Suppressor macrophage treated with lipopolysaccharide for 1 hour (primary cell): ENCODE results near the gene MACROD1.
A peak's percentile ranks its signal among the peaks of the same experiment; 100 is the strongest.

Source experiments
- DNase-seq, 3 donors: peaks; one replicate each; pipeline ENCODE4 v3.0.0-alpha.2; 2020 to 2022

Gene MACROD1

DNA sequence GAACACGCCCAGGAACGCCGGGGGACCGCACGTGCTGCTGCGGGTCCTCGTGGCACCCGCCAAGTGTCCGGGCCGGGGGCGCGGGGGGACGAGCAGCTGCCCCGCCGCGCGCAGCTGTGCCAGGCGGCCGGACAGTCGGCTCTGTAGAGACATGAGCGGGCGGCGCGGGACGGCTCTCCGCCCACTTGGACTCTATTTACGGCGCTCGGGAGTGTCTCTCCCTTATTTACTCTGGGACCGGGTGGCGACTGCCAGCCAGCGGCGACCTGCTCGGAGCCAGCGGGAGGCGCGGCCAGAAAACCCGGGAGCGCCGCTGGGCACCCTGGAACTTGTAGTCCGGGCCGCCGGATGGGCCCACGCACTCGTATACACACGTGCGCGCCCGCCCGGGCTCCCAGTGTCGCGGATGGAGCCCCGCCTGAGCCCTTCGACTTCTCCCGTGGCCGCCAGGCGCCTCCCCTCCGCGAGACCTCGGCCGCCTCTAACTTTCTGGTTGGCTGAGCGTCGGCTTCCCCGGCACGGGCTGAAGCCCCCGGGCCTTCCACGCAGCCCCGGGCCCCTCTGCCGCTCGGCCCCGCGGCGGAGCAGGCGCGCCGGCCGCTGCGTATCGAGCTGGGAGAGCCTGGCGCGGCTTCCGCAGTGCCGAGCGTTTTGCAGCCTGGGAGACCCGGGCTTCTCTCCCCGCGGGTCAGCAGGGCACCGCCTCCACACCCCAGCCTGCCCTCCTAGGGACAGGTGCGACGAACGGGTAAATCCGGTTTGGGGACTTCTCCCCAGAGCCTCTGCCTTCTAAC lies at the start of gene MACROD1:
Gene MACROD1, minus strand, starts transcription at position 272 of the 794 bp plus-strand sequence. Its CDS starts 119 bp downstream, at position 153.
- peak; percentile 85 to 95 (median 92) for DNase-seq

DNA sequence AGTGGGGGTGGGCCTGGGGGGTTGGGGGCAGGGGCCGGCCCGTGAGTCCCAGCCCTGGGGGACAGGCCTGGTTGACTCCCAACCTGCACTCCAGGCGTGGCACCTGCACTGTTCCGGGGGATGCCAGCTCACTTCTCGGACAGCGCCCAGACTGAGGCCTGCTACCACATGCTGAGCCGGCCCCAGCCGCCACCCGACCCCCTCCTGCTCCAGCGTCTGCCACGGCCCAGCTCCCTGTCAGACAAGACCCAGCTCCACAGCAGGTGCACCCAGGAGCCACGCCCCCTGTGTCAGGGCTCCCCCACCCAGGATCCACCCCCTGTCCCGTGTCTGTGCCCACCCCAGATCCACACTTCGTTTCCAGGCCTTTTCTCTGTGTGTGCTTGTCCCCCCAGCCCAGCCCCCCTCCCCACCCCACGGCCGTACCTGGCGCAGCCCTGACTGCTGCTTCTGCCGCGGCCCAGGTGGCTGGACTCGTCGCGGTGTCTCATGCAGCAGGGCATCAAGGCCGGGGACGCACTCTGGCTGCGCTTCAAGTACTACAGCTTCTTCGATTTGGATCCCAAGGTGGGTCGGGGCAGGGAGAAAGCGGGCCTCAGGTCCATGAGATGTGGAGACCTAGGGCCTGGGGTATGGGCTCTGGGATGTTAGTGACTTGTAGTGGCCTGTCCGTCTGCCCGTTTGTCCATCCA lies 45.4 kb upstream of the MACROD1 start:
- DNase-seq = no peak

GRCh38 chr11:64210301-64211020 lies 44.5 kb upstream of the MACROD1 start:
- no peak for DNase-seq

- DNase-seq = no peak
Measured at GRCh38 chr11:64209563-64209843, 43.6 kb upstream of the MACROD1 start.

DNA sequence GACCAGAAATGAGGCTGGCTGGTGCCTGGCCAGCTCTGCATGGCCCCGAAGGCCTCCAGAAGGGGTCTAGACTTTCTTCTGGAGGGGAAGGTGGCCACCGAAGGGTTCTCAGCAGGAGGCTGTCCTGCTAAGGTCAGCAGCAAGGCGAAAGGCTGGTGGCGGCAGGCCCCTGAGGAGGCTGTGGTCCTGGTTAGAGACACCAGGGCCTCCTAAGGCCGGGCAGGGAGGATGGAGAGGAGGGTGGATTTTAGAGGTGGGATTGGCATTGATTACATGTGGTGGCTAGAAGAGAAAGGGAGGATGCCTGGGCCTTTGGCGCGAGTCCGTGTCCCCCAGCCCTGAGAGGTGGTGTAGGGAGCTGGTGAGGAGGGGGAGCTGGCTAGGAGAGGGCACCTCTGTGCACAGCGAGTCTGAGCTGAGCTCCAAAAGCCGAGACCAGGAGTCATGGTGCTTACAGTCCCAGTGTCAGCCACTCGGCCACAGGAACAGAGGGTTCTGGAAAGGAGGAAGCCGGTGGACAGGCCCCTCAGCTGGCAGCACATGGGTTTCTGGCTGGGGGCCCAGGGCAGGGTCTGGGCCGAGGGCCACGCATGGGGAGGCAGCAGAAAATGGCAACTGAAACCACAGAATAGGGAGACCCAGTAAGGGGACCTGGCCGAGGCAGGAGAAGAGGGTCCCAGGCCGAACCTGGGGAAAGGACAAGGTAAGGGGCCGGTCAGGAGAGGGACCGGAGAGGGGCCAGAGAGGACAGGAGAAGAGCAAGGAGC lies 43.1 kb upstream of the MACROD1 start:
- DNase-seq = no peak

DNA sequence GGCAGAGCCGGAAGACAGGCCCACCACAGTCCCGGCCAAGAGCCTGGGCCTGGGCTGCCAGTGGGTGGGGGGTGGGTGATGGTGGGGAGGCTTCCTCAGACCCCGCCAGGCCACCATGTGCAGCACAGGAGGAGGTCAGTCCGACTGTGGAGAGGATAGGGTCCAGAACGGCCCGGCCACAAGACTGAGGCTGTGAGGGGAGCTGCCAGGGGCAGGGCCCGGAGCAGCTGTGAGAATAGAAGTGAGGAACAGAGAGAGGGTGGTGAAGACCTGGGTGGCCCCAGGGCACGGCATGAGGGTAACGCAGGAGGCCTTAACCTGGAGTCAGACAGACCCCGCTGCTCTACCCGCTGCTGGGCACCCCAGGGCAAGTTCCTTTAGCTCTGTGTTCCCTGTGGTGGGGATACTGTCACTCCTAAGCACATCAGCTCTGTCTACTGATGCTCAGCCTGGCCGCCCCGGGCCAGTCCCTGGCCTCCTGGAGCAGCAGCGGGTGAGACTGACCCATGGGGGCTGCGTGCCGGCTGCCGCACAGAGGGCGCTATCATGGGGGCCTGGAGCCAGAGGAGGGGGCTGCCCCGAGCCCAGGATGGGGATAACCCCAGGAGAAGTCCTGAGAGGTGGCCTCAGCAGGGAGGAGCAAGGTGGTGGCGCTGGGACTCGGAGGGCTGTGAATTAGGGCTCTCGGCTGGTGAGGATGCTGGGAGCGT lies 42.3 kb upstream of the MACROD1 start:
- DNase-seq = no peak

DNA sequence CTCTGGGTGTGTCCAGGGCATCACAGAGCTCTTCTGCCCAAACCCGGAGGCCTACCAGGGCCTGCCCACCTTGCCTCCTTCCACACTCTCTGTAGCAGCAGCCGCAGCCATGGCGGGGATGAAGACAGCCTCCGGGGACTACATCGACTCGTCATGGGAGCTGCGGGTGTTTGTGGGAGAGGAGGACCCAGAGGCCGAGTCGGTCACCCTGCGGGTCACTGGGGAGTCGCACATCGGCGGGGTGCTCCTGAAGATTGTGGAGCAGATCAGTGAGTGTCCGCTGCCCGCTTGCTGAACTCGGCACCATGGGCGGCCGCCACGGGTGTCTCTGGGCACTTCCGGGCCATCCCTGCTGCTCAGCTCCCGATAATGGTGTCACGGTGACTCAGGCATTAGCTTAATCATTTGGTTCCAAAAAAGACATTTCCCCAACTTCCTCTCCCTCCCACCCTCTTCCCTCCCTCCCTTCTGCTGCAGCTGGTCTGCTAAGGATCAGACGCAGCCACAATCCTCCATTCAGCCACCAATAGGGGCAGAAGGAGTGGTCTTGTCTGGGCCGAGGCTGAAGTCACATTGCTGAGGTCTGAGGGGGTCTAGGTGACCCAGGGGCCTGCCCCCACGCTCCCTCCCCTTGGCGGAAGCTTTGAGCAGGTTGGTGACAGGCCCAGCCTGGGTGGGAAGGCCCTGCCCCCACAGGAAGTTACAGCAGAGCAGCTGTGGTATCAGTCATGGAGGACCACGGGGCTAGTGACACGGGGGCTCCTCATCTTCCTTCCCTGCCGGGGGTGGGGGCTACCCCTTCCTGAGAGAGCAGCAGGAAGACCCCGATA lies 41.6 kb upstream of the MACROD1 start:
- DNase-seq = peak; percentile 93 to 96 (median 95)

GRCh38 chr11:64206457-64207255 lies 40.7 kb upstream of the MACROD1 start, which contains the start of gene FERMT3:
Gene FERMT3, plus strand, starts transcription at chr11:64206721. Its CDS starts 644 bp downstream, at chr11:64207365.
- DNase-seq = peak; percentile 61 to 79 (median 68)

GRCh38 chr11:64204464-64204989 lies 38.6 kb upstream of the MACROD1 start:
- peak; percentile 93 to 94 (median 93) for DNase-seq

DNA sequence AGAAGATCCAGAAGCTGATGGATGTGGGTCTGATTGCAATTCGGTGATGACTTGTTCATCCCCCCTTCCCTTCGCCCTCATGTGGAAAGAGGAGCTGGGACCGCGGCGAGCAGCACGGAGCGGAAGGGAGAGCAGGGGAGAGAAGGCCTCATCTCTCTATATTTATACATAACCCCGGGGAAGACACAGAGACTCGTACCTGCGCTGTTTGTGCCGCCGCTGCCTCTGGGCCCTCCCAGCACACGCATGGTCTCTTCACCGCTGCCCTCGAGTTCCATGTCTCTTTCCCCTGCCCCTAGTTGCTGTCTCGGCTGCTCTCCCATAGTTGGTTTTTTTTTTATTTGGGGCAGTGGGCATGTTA lies 38.1 kb upstream of the MACROD1 start:
- no peak for DNase-seq

GRCh38 chr11:64203421-64204079 lies 37.6 kb upstream of the MACROD1 start:
- DNase-seq = no peak

GRCh38 chr11:64202992-64203391 lies 37.1 kb upstream of the MACROD1 start:
- DNase-seq = no peak

DNA sequence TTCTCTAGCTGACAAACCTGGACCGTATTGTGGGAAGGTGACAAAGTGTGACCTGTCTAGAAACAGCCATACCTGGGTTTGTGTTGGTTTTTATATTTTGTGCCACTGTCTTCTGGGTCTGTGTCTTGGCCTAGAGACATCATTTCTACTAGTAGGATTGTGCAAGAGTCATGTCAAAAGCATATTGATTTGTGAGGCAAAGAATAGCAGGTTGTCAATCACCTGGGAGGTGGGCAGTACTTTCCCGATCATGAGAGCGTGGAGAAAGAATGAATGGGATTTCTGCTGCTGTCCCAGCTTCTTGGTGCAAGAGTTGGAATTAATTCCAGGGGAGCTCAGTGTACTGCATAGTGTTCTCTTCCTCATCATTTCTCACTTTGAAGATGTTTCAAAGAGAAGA lies 35.6 kb upstream of the MACROD1 start:
- DNase-seq = no peak

GRCh38 chr11:64198511-64198910 lies 32.6 kb upstream of the MACROD1 start:
- DNase-seq = peak in 1 of 3 donors; percentile 63

DNA sequence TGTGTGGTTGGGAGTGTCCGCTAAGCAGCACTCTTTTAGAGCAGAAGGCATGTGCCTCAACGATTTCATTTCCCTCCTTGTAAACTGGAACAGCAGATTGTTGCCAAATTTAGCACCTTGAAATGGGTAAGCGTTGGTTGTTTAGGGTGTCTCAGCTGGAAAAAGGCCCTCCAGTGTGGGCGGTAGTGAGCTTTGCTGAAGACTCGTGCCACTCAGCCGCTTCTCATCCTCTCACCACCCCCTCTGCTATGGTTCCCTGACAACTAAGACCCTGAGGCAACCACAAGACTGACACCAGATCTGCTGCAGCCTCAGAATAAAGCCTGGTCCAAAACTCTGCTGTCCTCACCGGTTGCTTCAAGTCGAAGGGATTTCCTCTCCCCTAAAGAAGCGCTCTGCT lies 30.7 kb upstream of the MACROD1 start:
- DNase-seq = peak; percentile 43 to 58 (median 53)

DNA sequence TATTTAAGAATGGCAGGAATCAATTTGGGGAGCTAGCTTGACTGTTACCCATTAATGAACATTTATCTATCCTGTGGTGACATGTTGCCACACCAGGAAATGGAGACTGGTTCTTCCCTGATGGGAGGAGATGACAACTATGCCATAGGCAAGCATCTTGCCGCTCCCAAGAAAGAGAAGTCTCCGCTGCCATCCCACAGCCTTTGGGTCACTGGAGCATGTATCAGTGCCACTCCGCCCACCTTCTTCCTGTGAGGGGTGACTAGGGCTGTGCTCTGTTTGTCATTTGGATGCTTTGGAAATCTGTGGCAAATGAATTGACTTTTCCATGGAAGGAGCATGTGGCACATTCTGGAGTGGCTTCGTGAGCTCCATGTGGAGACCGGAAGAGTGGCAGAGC lies 26.5 kb upstream of the MACROD1 start:
- DNase-seq = peak; percentile 87 to 90 (median 89)

- no peak for DNase-seq
Measured at GRCh38 chr11:64186492-64187165, 20.7 kb upstream of the MACROD1 start.

GRCh38 chr11:64185693-64186491 lies 20.0 kb upstream of the MACROD1 start, which contains the start of gene STIP1:
Gene STIP1, plus strand, starts transcription at chr11:64186171. Its CDS starts 91 bp downstream, at chr11:64186262.
- peak; percentile 99 to 100 (median 100) for DNase-seq
